Iris pigment epithelial cell (primary cell): ENCODE results near the gene MNX1.

Source experiments
- DNase-seq: peaks from one replicate; pipeline ENCODE4 v3.0.0-alpha.2; 2011; ENCODE audit warnings: low read depth

The MNX1 gene

DNA sequence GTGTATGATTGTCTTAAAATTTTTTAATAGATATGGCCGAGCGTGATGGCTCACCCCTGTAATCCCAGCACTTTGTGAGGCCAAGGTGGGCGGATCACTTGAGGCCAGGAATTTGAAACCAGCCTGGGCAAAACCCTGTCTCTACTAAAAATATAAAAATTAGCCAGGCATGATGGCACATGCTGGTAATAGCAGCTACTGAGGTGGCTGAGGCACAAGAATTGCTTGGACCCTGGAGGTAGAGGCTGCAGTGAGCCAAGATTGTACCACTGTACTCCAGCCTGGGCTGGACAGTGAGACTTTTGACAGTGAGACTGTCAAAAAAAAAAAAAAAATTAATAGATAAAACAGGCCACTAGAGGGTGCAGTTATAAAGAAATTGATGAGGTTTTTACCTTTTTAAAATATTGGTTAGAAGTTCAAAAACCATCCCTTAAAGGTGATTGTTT, 40.5 kb downstream of the MNX1 start:
- peak; percentile 15 for DNase-seq

DNA sequence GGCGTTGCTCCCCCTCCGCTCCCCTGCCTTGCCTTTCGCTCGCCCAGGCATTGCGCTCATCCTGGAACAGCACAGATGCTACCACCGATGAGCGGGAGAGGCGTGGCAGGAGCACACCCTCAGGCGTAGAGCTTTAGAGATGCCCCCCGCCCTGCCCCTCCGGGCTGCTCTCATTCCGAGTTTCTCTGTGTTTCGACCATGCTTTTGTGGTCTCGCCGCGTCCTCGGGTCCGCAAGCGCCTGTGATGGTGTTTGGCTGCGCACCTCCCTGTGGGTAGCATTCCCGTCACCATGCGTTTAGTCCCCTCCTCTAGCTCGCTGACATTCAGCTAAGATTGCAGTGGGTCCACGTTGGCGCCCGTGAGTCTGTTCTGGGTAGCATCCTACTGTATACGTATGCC, 42.3 kb downstream of the MNX1 start:
- DNase-seq: no peak

- DNase-seq: no peak
Measured at GRCh38 chr7:156966387-156966786, 44.1 kb downstream of the MNX1 start.

GRCh38 chr7:156964971-156965370, 45.5 kb downstream of the MNX1 start:
- no peak for DNase-seq

DNA sequence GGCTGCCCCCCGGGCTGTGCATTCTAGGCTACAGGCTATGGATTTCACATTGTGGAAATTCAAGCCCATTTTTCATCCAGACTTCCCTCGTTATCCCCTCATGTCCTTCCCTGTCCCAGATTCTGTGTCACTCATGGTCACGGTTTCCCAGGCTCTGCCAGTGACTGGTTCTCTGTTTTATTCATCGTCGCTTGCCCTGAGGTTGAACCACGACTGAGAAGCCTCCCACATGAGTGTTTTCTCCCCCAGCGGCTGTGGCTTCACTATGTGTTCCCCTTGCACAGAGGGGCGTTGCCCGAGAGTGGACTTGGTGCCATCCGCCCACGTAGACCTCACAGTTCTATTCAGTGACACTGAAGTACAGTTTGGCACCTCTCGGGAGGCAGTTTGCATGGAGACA, 47.0 kb downstream of the MNX1 start:
- no peak for DNase-seq

DNA sequence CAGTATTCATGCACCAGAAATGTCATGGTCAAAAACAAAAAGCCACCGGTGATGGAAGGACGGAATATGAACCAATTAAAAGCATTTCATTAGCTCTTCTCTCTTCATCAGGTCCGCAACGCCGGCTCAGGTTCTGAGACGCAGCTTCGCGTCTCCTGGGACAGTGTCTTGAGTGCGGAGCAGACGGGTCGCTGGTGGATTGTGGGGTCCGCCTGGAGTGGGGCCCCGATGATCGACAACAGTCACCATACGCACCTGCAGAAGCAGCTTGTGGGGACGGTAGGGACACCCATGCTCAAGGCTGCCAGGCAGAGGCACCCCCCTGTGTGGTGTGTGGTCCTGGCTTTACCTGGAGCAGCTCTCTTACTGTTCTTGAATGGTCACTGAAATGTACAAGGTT, 47.6 kb downstream of the MNX1 start:
- DNase-seq: no peak

GRCh38 chr7:156962145-156962544, 48.3 kb downstream of the MNX1 start:
- no peak for DNase-seq

DNA sequence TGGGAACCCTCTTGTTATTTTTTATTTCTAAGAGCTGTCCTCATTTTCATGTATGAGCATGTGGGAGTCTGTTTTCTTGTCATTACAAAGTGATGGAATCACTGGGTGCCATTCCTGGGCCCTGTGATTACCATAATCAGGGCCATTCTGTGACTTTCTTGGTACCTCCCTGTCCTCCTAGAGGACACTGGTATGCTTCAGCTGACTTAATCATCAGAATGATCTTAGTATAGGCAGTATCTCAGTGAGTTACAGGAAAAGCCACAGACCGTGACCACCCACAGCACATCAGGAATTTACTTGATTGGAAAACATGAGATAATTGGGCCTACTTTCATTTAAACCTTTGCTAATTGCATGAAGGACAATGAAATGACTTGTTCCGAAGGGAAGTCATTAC, 53.7 kb downstream of the MNX1 start:
- no peak for DNase-seq

- DNase-seq: no peak
Measured at GRCh38 chr7:156954941-156955340, 55.5 kb downstream of the MNX1 start.
